HepG2 (cell line): Measurements from ENCODE around the gene SNRNP48. TPM values are rescaled to one million over a fixed set of nuclear protein-coding genes. Genes with fewer than 3 reads are reported as not detected.

ENCODE experiments used
- ARID5B ChIP-seq: IDR thresholded peaks from 2 replicates; pipeline ENCODE4 v1.4.0; 2020; ENCODE audit warnings: mild to moderate bottlenecking, missing genetic modification reagents
- CREBL2 ChIP-seq: sonication (generic); formaldehyde crosslinking; IDR thresholded peaks from 2 replicates; pipeline ENCODE4 v1.8.1; 2023; ENCODE audit warnings: missing genetic modification reagents, mild to moderate bottlenecking, borderline replicate concordance
- CSRNP1 ChIP-seq: sonication (generic); formaldehyde crosslinking; IDR thresholded peaks from 2 replicates; pipeline ENCODE4 v1.8.1; 2023; ENCODE audit warnings: mild to moderate bottlenecking, missing genetic modification reagents
- ELK4 ChIP-seq: sonication (generic); formaldehyde crosslinking; IDR thresholded peaks from 2 replicates; pipeline ENCODE4 v1.9.0; 2021; ENCODE audit warnings: missing genetic modification reagents, borderline replicate concordance
- KLF13 ChIP-seq: sonication (generic); formaldehyde crosslinking; IDR thresholded peaks from 2 replicates; pipeline ENCODE4 v1.4.0; 2020; ENCODE audit warnings: mild to moderate bottlenecking, missing genetic modification reagents
- MNT ChIP-seq: fragments of 450-650 bp; IDR thresholded peaks from 2 replicates; pipeline ENCODE4 v1.6.1; 2016
- RBM22 ChIP-seq: fragments of 200-400 bp; formaldehyde crosslinking; optimal IDR thresholded peaks from 2 replicates; pipeline ENCODE3; 2017; ENCODE audit warnings: mild to moderate bottlenecking, low read length, moderate library complexity
- TARDBP ChIP-seq: sonication (generic); formaldehyde crosslinking; IDR thresholded peaks from 2 replicates; pipeline ENCODE4 v1.8.0; 2022; ENCODE audit warnings: mild to moderate bottlenecking, missing genetic modification reagents
- TOPORS ChIP-seq: sonication (generic); formaldehyde crosslinking; IDR thresholded peaks from 2 replicates; pipeline ENCODE4 v1.8.0; 2023; ENCODE audit warnings: mild to moderate bottlenecking, missing genetic modification reagents
- ZBTB3 ChIP-seq: sonication (generic); formaldehyde crosslinking; IDR thresholded peaks from 2 replicates; pipeline ENCODE4 v1.4.0; 2020; ENCODE audit warnings: low read depth, mild to moderate bottlenecking, moderate library complexity, missing genetic modification reagents, borderline replicate concordance
- ZNF276 ChIP-seq: sonication (generic); formaldehyde crosslinking; IDR thresholded peaks from 2 replicates; pipeline ENCODE4 v1.4.0; 2020; ENCODE audit warnings: mild to moderate bottlenecking, low read depth, missing genetic modification reagents
- ZNF512B ChIP-seq: sonication (generic); formaldehyde crosslinking; IDR thresholded peaks from 2 replicates; pipeline ENCODE4 v1.5.1; 2020; ENCODE audit warnings: missing genetic modification reagents, mild to moderate bottlenecking, borderline replicate concordance
- ZNF784 ChIP-seq: sonication (generic); formaldehyde crosslinking; IDR thresholded peaks from 2 replicates; pipeline ENCODE4 v1.5.1; 2020; ENCODE audit warnings: missing genetic modification reagents, mild to moderate bottlenecking, borderline replicate concordance
- polyA plus RNA-seq, 8 experiments: library from polyadenylated mRNA; depleted of rRNA in 3 of 8; stranded (reverse) in 7 of 8; unstranded in 1 of 8; fragments of >200 nt; fragmentation: Illumina TruSeq in 4 of 8; extraction: Trizol in 4 of 8; gene quantifications; 2 replicates each; pipeline versions ENCODE4 v1.2.1 to v1.2.3, GENCODE V29; 2011 to 2016; ENCODE audit warnings: low read depth in 4 of 8, missing spikeins in 1 of 8, mixed read lengths in 1 of 8; ENCODE audit not compliant: insufficient read depth in 1 of 8
- total RNA-seq, 5 experiments: library from RNA; depleted of rRNA; stranded (reverse); fragments of >200 nt; fragmentation: Illumina TruSeq; extraction: Trizol; gene quantifications; 2 replicates each; pipeline ENCODE4 v1.2.3, GENCODE V29; 2016; ENCODE audit warnings: low read depth in 1 of 5

The SNRNP48 gene
- total and polyA plus RNA-seq, 2 of the 13 experiments (the other 11 are each of a cell fraction or from before 2014, with no cell fraction given): 17.5 to 47.5 TPM

- no peak for TF ChIP-seq ARID5B (CRISPR knock-in tag)
- TF ChIP-seq ZBTB3: no peak
- no peak; the same call in 1 of the 2 replicates for TF ChIP-seq CSRNP1
- TF ChIP-seq ELK4 (CRISPR knock-in tag): no peak
- peak; percentile 97 for TF ChIP-seq RBM22
- TF ChIP-seq MNT: no peak
- no peak for TF ChIP-seq CREBL2 (CRISPR knock-in tag)
- TF ChIP-seq ZNF512B (CRISPR knock-in tag): no peak
- 0 out of 2 replicates have a peak, but pooled peaks have one; percentile 37 for TF ChIP-seq ZNF784 (CRISPR knock-in tag)
- no peak for TF ChIP-seq KLF13 (CRISPR knock-in tag)
- TF ChIP-seq ZNF276 (CRISPR knock-in tag): no peak
- TF ChIP-seq TOPORS (CRISPR knock-in tag): no peak
- no peak for TF ChIP-seq TARDBP (CRISPR knock-in tag)
Measured at GRCh38 chr6:7587631-7588100, 2.3 kb upstream of the SNRNP48 start (continued).
